Lung (tissue), 12 donors: ENCODE results near the gene PEX11A. TPM values are rescaled to one million over a fixed set of nuclear protein-coding genes. Genes with fewer than 3 reads are reported as not detected.

Source experiments
- ATAC-seq: fragments of 200-7000 bp; cut with Tn5 transposase; one replicate; pipeline ENCODE4 v1.9.1; 2020; ENCODE audit warnings: moderate number of reproducible peaks; ENCODE audit not compliant: insufficient read depth, low FRiP score
- DNase-seq, 3 donors: peaks; one replicate each; pipeline ENCODE4 v3.0.0-alpha.2; 2013 to 2017
- H3K27ac ChIP-seq, 2 donors: one replicate each; pipeline ENCODE4 v1.5.1; 2013; ENCODE audit warnings: mild to moderate bottlenecking in 2 of 2, moderate library complexity in 2 of 2, control low read depth in 1 of 2, inconsistent platforms in 1 of 2, low read depth in 1 of 2, low read length in 1 of 2
- H3K27me3 ChIP-seq, 3 donors: one replicate each; pipeline ENCODE4 v1.5.1; 2013; ENCODE audit warnings: low read length in 2 of 3; ENCODE audit not compliant: control insufficient read depth in 3 of 3, insufficient read depth in 3 of 3
- H3K36me3 ChIP-seq, 4 donors: one replicate each; pipeline ENCODE4 v1.5.1; 2013; ENCODE audit warnings: low read length in 4 of 4, mild to moderate bottlenecking in 1 of 4, moderate library complexity in 1 of 4; ENCODE audit not compliant: control insufficient read depth in 4 of 4, insufficient read depth in 4 of 4
- H3K4me1 ChIP-seq, 5 donors: one replicate each; pipeline ENCODE4 v1.5.1; 2013; ENCODE audit warnings: low read length in 5 of 5, mild to moderate bottlenecking in 2 of 5, moderate library complexity in 1 of 5; ENCODE audit not compliant: control insufficient read depth in 5 of 5, insufficient read depth in 5 of 5
- H3K4me3 ChIP-seq: one replicate; pipeline ENCODE4 v1.5.1; 2013; ENCODE audit warnings: mild to moderate bottlenecking, control low read depth, moderate library complexity
- H3K9ac ChIP-seq, 2 donors: one replicate each; pipeline ENCODE4 v1.5.1; 2013; ENCODE audit warnings: low read length in 2 of 2, control low read depth in 1 of 2; ENCODE audit not compliant: insufficient read depth in 1 of 2
- H3K9me3 ChIP-seq, 4 donors: one replicate each; pipeline ENCODE4 v1.5.1; 2013; ENCODE audit warnings: low read length in 3 of 4, mild to moderate bottlenecking in 1 of 4, moderate library complexity in 1 of 4; ENCODE audit not compliant: control insufficient read depth in 4 of 4, insufficient read depth in 3 of 4
- WGBS, 2 donors: extraction: QIAGEN DNeasy Blood & Tissue Kit; methylation state at CpG; one replicate each; pipeline ENCODE4 v1.1.7; 2013; 5-methylcytosine and 5-hydroxymethylcytosine counted together
- polyA plus RNA-seq, 2 donors: library from polyadenylated mRNA; stranded (reverse); fragments of 200-250 nt; gene quantifications; one replicate each; pipeline ENCODE4 v1.2.1, GENCODE V29; 2013
- total RNA-seq, 2 donors: library from RNA; depleted of rRNA in 1 of 2; stranded (reverse); fragments of >200 nt in 1 of 2; gene quantifications; one replicate each; pipeline ENCODE4 v1.2.1, GENCODE V29; 2014 to 2021
- TF ChIP-seq, protein P1 (sequence below): IDR thresholded peaks from 2 replicates; pipeline ENCODE4 v1.5.1; 2012; ENCODE audit warnings: mild to moderate bottlenecking; ENCODE audit errors: control extremely low read depth, extremely low read depth
- donor health status: control.
- donor health status: control.
- donor health status: Bipolar disorder and iron deficiency.
- donor health status: healthy.
- donor health status: DM: yes; HTN: yes; CAD: no.

The PEX11A gene
- total and polyA plus RNA-seq, 4 donors, result 5.6 to 7.9 (median 6.1) TPM

DNA sequence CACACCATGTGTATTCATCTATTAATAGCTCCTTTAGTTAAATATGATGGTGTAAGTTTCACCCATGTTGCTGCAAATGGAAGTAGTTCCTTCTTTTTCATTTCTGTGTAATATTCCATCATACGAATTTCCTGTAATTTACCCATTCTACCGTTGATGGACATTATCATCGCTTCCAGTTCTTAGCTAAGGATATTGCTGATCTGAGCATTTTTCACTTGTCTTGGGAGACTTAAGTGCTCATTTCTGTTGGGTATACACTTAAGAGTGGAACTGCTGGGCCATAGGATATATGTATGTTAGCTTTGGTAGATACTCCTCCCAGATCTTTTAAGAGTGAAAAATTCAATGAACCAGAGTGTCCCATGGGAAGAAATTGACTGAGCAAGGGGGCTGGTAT is 22.4 kb downstream of the PEX11A start:
- Histone ChIP-seq H3K27ac (no peak overlapping the region), H3K4me1 (peaks cover 0 to 21% (median 5%) of the 10 kb centered on the region in 5 donors), H3K36me3 (no peaks in the 10 kb centered on the region), H3K9ac (no peak overlapping the region), H3K4me3 (no peak overlapping the region), H3K9me3 (peaks cover 0 to 1% (median 0%) of the 10 kb centered on the region in 4 donors), H3K27me3 (no peaks in the 10 kb centered on the region)
- DNase-seq, result no peak
- 88 to 91% methylated on average over 3 of the region's 3 CpGs for WGBS, 2 donors
- no peak for ATAC-seq
- TF ChIP-seq, protein P1, sequence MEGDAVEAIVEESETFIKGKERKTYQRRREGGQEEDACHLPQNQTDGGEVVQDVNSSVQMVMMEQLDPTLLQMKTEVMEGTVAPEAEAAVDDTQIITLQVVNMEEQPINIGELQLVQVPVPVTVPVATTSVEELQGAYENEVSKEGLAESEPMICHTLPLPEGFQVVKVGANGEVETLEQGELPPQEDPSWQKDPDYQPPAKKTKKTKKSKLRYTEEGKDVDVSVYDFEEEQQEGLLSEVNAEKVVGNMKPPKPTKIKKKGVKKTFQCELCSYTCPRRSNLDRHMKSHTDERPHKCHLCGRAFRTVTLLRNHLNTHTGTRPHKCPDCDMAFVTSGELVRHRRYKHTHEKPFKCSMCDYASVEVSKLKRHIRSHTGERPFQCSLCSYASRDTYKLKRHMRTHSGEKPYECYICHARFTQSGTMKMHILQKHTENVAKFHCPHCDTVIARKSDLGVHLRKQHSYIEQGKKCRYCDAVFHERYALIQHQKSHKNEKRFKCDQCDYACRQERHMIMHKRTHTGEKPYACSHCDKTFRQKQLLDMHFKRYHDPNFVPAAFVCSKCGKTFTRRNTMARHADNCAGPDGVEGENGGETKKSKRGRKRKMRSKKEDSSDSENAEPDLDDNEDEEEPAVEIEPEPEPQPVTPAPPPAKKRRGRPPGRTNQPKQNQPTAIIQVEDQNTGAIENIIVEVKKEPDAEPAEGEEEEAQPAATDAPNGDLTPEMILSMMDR, result no peak

- no peak for ATAC-seq
- H3K9me3 ChIP-seq, result peaks cover 0 to 1% (median 0%) of the 10 kb centered on the region in 4 donors
- H3K36me3 ChIP-seq, result no peaks in the 10 kb centered on the region
- 96 to 97% methylated on average over 7 of the region's 7 CpGs for WGBS, 2 donors
- no peaks in the 10 kb centered on the region for H3K27me3 ChIP-seq
- H3K9ac ChIP-seq, result no peak overlapping the region
- no peak overlapping the region for H3K4me3 ChIP-seq
- DNase-seq, result no peak
- H3K27ac ChIP-seq, result no peak overlapping the region
- TF ChIP-seq, protein P1, result no peak
- peaks cover 0 to 25% (median 5%) of the 10 kb centered on the region in 5 donors for H3K4me1 ChIP-seq
These were observed 22.9 kb downstream of the PEX11A start for GRCh38 chr15:89667706-89667960.

DNA sequence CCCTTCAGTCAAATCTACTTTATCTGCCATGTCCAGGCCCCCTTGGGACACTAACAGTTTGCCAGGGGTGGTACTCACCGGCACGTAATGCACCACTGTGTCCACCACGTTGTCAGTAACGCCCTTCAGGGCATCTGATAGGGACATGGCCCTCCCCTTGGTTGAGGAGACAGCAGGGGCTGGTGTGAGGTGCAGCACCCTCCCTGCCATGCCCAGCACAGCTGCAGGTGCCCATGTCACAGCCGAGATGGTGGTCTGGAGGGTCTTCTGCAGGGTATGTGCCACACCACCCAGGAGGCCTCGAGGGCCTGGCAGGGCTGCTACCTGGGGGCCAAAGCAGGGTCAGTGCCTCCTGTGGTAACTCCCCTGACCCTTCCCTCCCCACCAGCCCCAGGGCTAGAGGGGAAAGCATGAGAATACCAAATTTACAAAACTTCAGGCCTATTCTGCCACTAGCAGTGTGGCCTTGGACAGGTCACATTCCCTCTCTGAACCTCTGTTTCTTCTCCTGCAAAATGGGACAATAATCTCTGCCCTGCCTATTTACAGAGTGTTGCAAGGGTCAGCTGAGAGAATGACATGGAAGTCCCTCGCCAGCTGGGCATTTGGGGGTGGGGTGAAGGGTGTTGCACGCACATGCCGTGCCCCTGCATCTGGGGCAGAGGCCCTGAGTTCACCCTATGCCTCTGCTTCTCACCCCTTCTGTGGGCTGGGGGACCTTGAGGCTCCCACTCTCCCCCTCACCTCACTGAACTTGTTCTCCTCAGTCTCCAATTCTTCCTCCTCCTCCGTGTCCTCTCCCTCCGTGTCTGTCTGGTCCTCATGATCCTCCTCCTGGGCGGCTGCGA is 23.5 kb downstream of the PEX11A start:
- no peaks in the 10 kb centered on the region for H3K27me3 ChIP-seq
- DNase-seq, result no peak
- no peaks in the 10 kb centered on the region for H3K36me3 ChIP-seq
- H3K9me3 ChIP-seq, result peaks cover 0 to 1% (median 0%) of the 10 kb centered on the region in 4 donors
- H3K4me1 ChIP-seq, result peaks cover 0 to 25% (median 5%) of the 10 kb centered on the region in 5 donors
- no peak overlapping the region for H3K27ac ChIP-seq
- H3K9ac ChIP-seq, result no peak overlapping the region
- ATAC-seq, result no peak
- H3K4me3 ChIP-seq, result no peak overlapping the region
- TF ChIP-seq, protein P1, result no peak
- 89% methylated on average over 13 of the region's 13 CpGs for WGBS, 2 donors
